Panc1 (cell line): ENCODE measurements around the gene PYGM. TPM values are rescaled to one million over a fixed set of nuclear protein-coding genes. Genes with fewer than 3 reads are reported as not detected.

Experiments used
- ATAC-seq: fragments of 200-7000 bp; cut with Tn5 transposase; 2 replicates; pipeline ENCODE4 v1.9.1; 2020; ENCODE audit warnings: mild to moderate bottlenecking, moderate library complexity
- BruUV-seq: library from RNA; stranded (reverse); fragments of 400-500 nt; replicated peaks from 2 replicates; lab custom pipeline; 2021; lab: Mats Ljungman, UMichigan
- CTCF ChIA-PET: fragments of 300-600 bp; sonication (Branson Sonifier 250); formaldehyde crosslinking; loops from one replicate; lab custom pipeline; 2022; ENCODE audit warnings: antibody characterized with exemption; lab: Charles Lee
- POLR2A ChIA-PET: fragments of 300-600 bp; sonication (Branson Sonifier 250); formaldehyde crosslinking; loops from one replicate; lab custom pipeline; 2022; ENCODE audit warnings: antibody characterized with exemption; lab: Charles Lee
- DNase-seq: peaks from one replicate; pipeline ENCODE4 v3.0.0-alpha.2; 2010; ENCODE audit warnings: low read depth, low spot score
- H3K27ac ChIP-seq: 2 replicates; pipeline ENCODE4 v1.5.1; 2011; ENCODE audit warnings: mild to moderate bottlenecking, low read length, inconsistent platforms
- H3K27me3 ChIP-seq: fragments of 200-500 bp; sonication (Bioruptor generic); 2 replicates; pipeline ENCODE4 v1.6.0; 2014; ENCODE audit warnings: low read length, inconsistent platforms; ENCODE audit not compliant: control insufficient read depth, insufficient read depth
- H3K36me3 ChIP-seq: fragments of 200-500 bp; sonication (Bioruptor generic); 2 replicates; pipeline ENCODE4 v1.5.1; 2014; ENCODE audit warnings: inconsistent platforms, mild to moderate bottlenecking, low read length, moderate library complexity; ENCODE audit not compliant: control insufficient read depth, insufficient read depth
- H3K4me1 ChIP-seq: 2 replicates; pipeline ENCODE4 v1.5.1; 2011; ENCODE audit warnings: inconsistent platforms, mild to moderate bottlenecking, low read length, moderate library complexity; ENCODE audit not compliant: control insufficient read depth, insufficient read depth
- H3K4me3 ChIP-seq, 2 experiments: 2 replicates each; pipeline ENCODE4 v1.5.1; 2011 to 2012; ENCODE audit warnings: low read depth in 2 of 2, low read length in 2 of 2, mild to moderate bottlenecking in 2 of 2, inconsistent platforms in 1 of 2, moderate library complexity in 1 of 2
- H3K9me3 ChIP-seq: fragments of 200-500 bp; sonication (Bioruptor generic); 2 replicates; pipeline ENCODE4 v1.5.1; 2014; ENCODE audit warnings: low read depth, mild to moderate bottlenecking, inconsistent platforms, low read length, moderate library complexity; ENCODE audit not compliant: control insufficient read depth, insufficient read depth
- CTCF ChIP-seq: fragments of 450-650 bp; IDR thresholded peaks from 2 replicates; pipeline ENCODE4 v1.5.1; 2017; ENCODE audit warnings: mild to moderate bottlenecking
- POLR2AphosphoS5 ChIP-seq: IDR thresholded peaks from 2 replicates; pipeline ENCODE4 v1.6.1; 2012; ENCODE audit warnings: mild to moderate bottlenecking, low read depth, low read length, moderate library complexity
- SIN3A ChIP-seq: IDR thresholded peaks from 2 replicates; pipeline ENCODE4 v1.6.1; 2012; ENCODE audit warnings: low read depth, mild to moderate bottlenecking, low read length, moderate library complexity, borderline replicate concordance; ENCODE audit not compliant: insufficient read depth
- TCF7L2 ChIP-seq: IDR thresholded peaks from 2 replicates; pipeline ENCODE4 v1.6.1; 2011; ENCODE audit warnings: mild to moderate bottlenecking, low read depth, low read length, inconsistent platforms
- in situ Hi-C: cut with HindIII; loops from 2 replicates; pipeline ENCODE4 v1.10.0; 2016; ENCODE audit warnings: low sequenced_read_pairs, low pct_unique_long_range_greater_than_20kb
- intact Hi-C: fragments of 100-400 bp; cut with micrococcal nuclease; formaldehyde crosslinking; loops from one replicate; pipeline ENCODE4 v1.10.0; 2022; ENCODE audit not compliant: unreplicated experiment
- total RNA-seq: library from RNA; stranded (reverse); gene quantifications from one replicate; pipeline ENCODE4 v1.2.1, GENCODE V29; 2021; ENCODE audit not compliant: unreplicated experiment
- TF ChIP-seq, protein P1 (sequence below), 2 experiments: IDR thresholded peaks; 2 replicates each; pipeline ENCODE4 v1.6.1; 2011 to 2012; ENCODE audit warnings: low read depth in 2 of 2, control low read depth in 1 of 2, low read length in 1 of 2, mild to moderate bottlenecking in 1 of 2, moderate library complexity in 1 of 2; ENCODE audit not compliant: insufficient read depth in 1 of 2

Gene PYGM
- total RNA-seq, 1 experiment from 2014 or later = 0.39 TPM

- no peaks in the 10 kb centered on the region for H3K27me3 ChIP-seq
- peak overlapping the region; percentile 81; the same call in 1 of the 2 replicates for H3K27ac ChIP-seq
- no peaks in the 10 kb centered on the region; the same call in 1 of the 2 replicates for H3K36me3 ChIP-seq
- POLR2A ChIA-PET = interaction anchor here (0.5 kb wide), 1 partner anchor 12 kb away, joined by 18 read pairs; no protein-coding TSS in a partner anchor
- in situ Hi-C loops (no loop called here), intact Hi-C loops (no loop called here)
- no peak for DNase-seq
- H3K9me3 ChIP-seq = no peaks in the 10 kb centered on the region
- H3K4me1 ChIP-seq = peaks cover 18% of the 10 kb centered on the region
- ATAC-seq = no peak
- no TSS peak for BruUV-seq
- H3K4me3 ChIP-seq = peak overlapping the region; percentile 75; a peak in 3 of 4 replicates
- TF ChIP-seq POLR2AphosphoS5 (no peak), CTCF (no peak), SIN3A (no peak), TCF7L2 (no peak)
- TF ChIP-seq, protein P1, sequence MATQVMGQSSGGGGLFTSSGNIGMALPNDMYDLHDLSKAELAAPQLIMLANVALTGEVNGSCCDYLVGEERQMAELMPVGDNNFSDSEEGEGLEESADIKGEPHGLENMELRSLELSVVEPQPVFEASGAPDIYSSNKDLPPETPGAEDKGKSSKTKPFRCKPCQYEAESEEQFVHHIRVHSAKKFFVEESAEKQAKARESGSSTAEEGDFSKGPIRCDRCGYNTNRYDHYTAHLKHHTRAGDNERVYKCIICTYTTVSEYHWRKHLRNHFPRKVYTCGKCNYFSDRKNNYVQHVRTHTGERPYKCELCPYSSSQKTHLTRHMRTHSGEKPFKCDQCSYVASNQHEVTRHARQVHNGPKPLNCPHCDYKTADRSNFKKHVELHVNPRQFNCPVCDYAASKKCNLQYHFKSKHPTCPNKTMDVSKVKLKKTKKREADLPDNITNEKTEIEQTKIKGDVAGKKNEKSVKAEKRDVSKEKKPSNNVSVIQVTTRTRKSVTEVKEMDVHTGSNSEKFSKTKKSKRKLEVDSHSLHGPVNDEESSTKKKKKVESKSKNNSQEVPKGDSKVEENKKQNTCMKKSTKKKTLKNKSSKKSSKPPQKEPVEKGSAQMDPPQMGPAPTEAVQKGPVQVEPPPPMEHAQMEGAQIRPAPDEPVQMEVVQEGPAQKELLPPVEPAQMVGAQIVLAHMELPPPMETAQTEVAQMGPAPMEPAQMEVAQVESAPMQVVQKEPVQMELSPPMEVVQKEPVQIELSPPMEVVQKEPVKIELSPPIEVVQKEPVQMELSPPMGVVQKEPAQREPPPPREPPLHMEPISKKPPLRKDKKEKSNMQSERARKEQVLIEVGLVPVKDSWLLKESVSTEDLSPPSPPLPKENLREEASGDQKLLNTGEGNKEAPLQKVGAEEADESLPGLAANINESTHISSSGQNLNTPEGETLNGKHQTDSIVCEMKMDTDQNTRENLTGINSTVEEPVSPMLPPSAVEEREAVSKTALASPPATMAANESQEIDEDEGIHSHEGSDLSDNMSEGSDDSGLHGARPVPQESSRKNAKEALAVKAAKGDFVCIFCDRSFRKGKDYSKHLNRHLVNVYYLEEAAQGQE (IDR thresholded peaks at IDR 0.05; ENCODE audit: insufficient read depth in 1 of 2, low read depth in 2 of 2, low read length in 1 of 2) = no peak
- CTCF ChIA-PET = interaction anchor here (0.6 to 1.4 kb wide), 2 partner anchors 10 to 46 kb away, joined by 3 read pairs; no protein-coding TSS in a partner anchor
Measured at GRCh38 chr11:64801561-64802369, 42.0 kb upstream of the PYGM start.

DNA sequence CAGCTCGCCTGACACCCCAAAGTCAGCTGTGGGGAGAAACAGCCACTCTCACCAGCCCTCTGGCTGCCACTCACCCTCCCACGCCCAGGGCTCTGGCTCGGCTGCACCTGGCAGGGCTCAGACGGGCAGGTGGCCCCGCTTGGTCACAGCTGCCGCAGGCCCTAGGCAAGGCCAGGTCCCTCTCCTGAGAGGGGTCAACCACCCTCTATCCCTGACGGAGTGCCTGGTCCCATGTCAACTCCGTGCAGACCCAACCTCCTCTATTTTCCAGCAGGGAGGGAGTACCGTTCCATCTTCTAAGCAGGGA lies 41.3 kb upstream of the PYGM start:
- no peaks in the 10 kb centered on the region for H3K27me3 ChIP-seq
- POLR2A ChIA-PET = no interaction called here
- DNase-seq = no peak
- H3K27ac ChIP-seq = no peak overlapping the region
- H3K4me1 ChIP-seq = peaks cover 18% of the 10 kb centered on the region
- TF ChIP-seq CTCF (no peak), POLR2AphosphoS5 (no peak), TCF7L2 (no peak), SIN3A (no peak)
- TF ChIP-seq, protein P1 (IDR thresholded peaks at IDR 0.05; ENCODE audit: insufficient read depth in 1 of 2, low read depth in 2 of 2, low read length in 1 of 2) = no peak
- no TSS peak for BruUV-seq
- intact Hi-C loops = no loop called here
- H3K36me3 ChIP-seq = no peaks in the 10 kb centered on the region; the same call in 1 of the 2 replicates
- CTCF ChIA-PET = no interaction called here
- H3K9me3 ChIP-seq = no peaks in the 10 kb centered on the region
- in situ Hi-C loops = no loop called here
- ATAC-seq = no peak
- H3K4me3 ChIP-seq = no peak overlapping the region
